ENCODE measurements around the gene HERC6. TPM values are rescaled to one million over a fixed set of nuclear protein-coding genes. Genes with fewer than 3 reads are reported as not detected.

Gene HERC6
- total and polyA plus RNA-seq, 5 donors from 2014 or later, result 21.2 to 37.6 (median 22.4) TPM

DNA sequence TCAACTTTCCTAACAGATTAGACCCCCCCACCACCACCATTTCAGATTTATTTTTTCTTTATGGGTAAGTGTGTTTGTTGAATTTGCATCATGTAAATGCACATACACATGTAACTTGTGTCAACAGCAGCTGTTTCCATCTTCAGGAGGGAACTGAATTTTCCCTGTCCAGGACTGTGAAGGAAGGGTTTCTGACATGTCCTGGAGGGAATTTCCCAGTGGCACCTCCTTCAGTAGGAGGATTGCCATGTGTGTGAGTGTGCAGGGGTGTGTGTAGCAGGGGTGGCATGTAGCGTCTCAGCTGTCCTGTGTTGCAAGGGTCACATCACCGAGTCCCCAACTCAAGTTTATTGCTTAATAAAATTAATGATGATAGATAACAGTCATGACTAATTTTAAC, 19.7 kb downstream of the HERC6 start:
- H3K27me3 ChIP-seq (ENCODE audit: control insufficient read depth, insufficient read depth, low read length), result no peaks in the 10 kb centered on the region
- ATAC-seq (ENCODE audit: low read depth in 2 of 2), result no peak
- no peaks in the 10 kb centered on the region for H3K27me3 Mint-ChIP-seq

DNA sequence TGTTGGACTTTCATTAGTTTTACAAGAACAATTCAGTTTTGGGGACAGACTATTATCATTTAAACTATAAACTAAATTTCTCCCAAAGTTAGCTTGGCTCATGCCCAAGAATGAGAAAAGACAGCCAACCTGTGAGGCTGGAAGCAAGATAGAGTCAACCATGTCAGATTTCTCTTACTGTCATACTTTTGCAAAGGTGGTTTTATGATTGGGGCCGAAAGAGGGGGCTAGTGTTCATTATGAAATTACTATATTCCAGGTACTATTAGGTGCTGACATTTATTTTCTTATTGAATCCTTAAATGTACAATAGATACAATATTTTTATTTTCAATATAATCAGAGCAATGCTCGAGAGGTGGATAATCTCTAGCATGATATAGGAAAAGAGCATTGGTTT, 30.6 kb downstream of the HERC6 start:
- Histone ChIP-seq H3K27me3 (ENCODE audit: control insufficient read depth, insufficient read depth, low read length) (no peaks in the 10 kb centered on the region), H3K9me3 (ENCODE audit: control insufficient read depth in 2 of 2, low read length in 2 of 2) (no peaks in the 10 kb centered on the region), H3K36me3 (ENCODE audit: control insufficient read depth, insufficient read depth, low read length) (peaks cover 63% of the 10 kb centered on the region), H3K4me3 (ENCODE audit: low read depth, low read length) (no peak overlapping the region), H3K27ac (ENCODE audit: insufficient read depth, low read length, poor library complexity, severe bottlenecking) (no peak overlapping the region), H3K4me1 (ENCODE audit: control insufficient read depth, insufficient read depth, low read length, poor library complexity, severe bottlenecking) (no peaks in the 10 kb centered on the region)
- DNase-seq (no peak), ATAC-seq (ENCODE audit: low read depth in 2 of 2) (no peak)
- Mint-ChIP-seq H3K27me3 (no peaks in the 10 kb centered on the region), H3K4me1 (peaks cover 0 to 5% (median 4%) of the 10 kb centered on the region in 4 donors), H3K9me3 (no peaks in the 10 kb centered on the region), H3K36me3 (peaks cover 44% of the 10 kb centered on the region), H3K4me3 (no peak overlapping the region), H3K27ac (no peak overlapping the region)

More for the DNA sequence above, 19.7 kb downstream of the HERC6 start:
- Histone ChIP-seq H3K36me3 (ENCODE audit: control insufficient read depth, insufficient read depth, low read length) (peaks cover 54% of the 10 kb centered on the region), H3K4me3 (ENCODE audit: low read depth, low read length) (no peak overlapping the region), H3K9me3 (ENCODE audit: control insufficient read depth in 2 of 2, low read length in 2 of 2) (no peaks in the 10 kb centered on the region), H3K4me1 (ENCODE audit: control insufficient read depth, insufficient read depth, low read length, poor library complexity, severe bottlenecking) (no peaks in the 10 kb centered on the region), H3K27ac (ENCODE audit: insufficient read depth, low read length, poor library complexity, severe bottlenecking) (no peak overlapping the region)
- H3K9me3 Mint-ChIP-seq, result no peaks in the 10 kb centered on the region
- H3K36me3 Mint-ChIP-seq, result peaks cover 30% of the 10 kb centered on the region
- H3K4me1 Mint-ChIP-seq, result peaks cover 0 to 3% (median under 1%) of the 10 kb centered on the region in 4 donors
- no peak overlapping the region for H3K27ac Mint-ChIP-seq
- DNase-seq, result no peak
- H3K4me3 Mint-ChIP-seq, result no peak overlapping the region

DNA sequence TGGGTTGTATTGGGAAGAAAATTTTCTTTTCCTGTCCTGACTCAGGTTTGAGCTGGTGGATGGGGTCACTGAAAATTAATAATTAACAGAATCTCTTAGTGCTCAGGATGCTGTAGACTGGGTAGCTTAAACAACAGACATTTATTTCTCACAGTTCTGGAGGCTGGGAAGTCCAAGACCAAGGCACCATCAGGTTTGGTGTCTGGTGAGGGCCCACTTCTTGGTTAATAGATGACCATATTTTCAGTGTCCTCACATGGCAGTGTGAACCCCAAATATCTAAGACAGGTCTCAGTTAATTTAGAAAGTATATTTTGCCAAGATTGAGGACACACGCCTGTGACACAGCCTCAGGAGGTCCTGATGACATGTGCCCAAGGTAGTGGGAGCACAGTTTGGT, 31.1 kb downstream of the HERC6 start:
- H3K36me3 Mint-ChIP-seq, result peaks cover 49% of the 10 kb centered on the region
- Histone ChIP-seq H3K4me3 (ENCODE audit: low read depth, low read length) (no peak overlapping the region), H3K27ac (ENCODE audit: insufficient read depth, low read length, poor library complexity, severe bottlenecking) (no peak overlapping the region), H3K4me1 (ENCODE audit: control insufficient read depth, insufficient read depth, low read length, poor library complexity, severe bottlenecking) (no peaks in the 10 kb centered on the region), H3K9me3 (ENCODE audit: control insufficient read depth in 2 of 2, low read length in 2 of 2) (no peaks in the 10 kb centered on the region), H3K36me3 (ENCODE audit: control insufficient read depth, insufficient read depth, low read length) (peaks cover 65% of the 10 kb centered on the region), H3K27me3 (ENCODE audit: control insufficient read depth, insufficient read depth, low read length) (no peaks in the 10 kb centered on the region)
- ATAC-seq (ENCODE audit: low read depth in 2 of 2), result no peak
- no peak for DNase-seq
- no peak overlapping the region for H3K4me3 Mint-ChIP-seq
- H3K27me3 Mint-ChIP-seq, result no peaks in the 10 kb centered on the region
- no peaks in the 10 kb centered on the region for H3K9me3 Mint-ChIP-seq
- H3K4me1 Mint-ChIP-seq, result peaks cover 0 to 5% (median 4%) of the 10 kb centered on the region in 4 donors
- H3K27ac Mint-ChIP-seq, result no peak overlapping the region

DNA sequence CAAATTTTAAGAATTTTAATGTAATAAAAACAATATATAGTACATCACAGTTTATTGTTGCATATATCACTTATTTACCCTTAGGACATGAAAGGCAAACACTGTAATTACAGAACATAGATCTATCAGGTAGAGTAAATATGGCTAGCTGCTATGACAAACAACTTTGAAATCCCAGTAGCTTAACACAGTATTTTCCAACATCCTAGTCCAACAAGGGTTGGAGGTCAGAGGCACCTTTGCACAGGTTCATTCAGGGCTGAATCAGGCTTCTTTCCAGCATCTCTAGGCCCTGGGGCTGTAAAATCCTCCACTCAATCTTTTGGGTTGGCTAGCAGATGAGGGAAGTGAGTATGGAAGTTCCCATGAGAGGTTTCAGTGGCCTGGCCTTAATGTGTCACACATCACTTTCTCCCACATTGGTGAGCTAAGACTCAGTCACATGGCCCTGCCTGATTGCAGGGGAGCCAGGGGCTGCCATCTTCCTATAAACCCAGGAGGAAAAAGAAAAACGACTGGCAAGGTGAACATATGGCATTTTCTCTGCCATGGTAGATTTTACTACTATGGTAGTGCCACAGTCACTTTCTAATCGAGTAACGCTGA, 32.9 kb downstream of the HERC6 start:
- DNase-seq, result no peak
- Mint-ChIP-seq H3K36me3 (peaks cover 54% of the 10 kb centered on the region), H3K4me3 (no peak overlapping the region), H3K27me3 (no peaks in the 10 kb centered on the region), H3K4me1 (peaks cover 0 to 7% (median 2%) of the 10 kb centered on the region in 4 donors), H3K9me3 (peaks cover 0 to 1% (median 0%) of the 10 kb centered on the region in 7 donors), H3K27ac (peak overlapping the region in 1 of 3 donors; percentile 32)
- Histone ChIP-seq H3K36me3 (ENCODE audit: control insufficient read depth, insufficient read depth, low read length) (peaks cover 68% of the 10 kb centered on the region), H3K27ac (ENCODE audit: insufficient read depth, low read length, poor library complexity, severe bottlenecking) (no peak overlapping the region), H3K27me3 (ENCODE audit: control insufficient read depth, insufficient read depth, low read length) (no peaks in the 10 kb centered on the region), H3K9me3 (ENCODE audit: control insufficient read depth in 2 of 2, low read length in 2 of 2) (no peaks in the 10 kb centered on the region), H3K4me1 (ENCODE audit: control insufficient read depth, insufficient read depth, low read length, poor library complexity, severe bottlenecking) (no peaks in the 10 kb centered on the region), H3K4me3 (ENCODE audit: low read depth, low read length) (no peak overlapping the region)
- ATAC-seq (ENCODE audit: low read depth in 2 of 2), result no peak

DNA sequence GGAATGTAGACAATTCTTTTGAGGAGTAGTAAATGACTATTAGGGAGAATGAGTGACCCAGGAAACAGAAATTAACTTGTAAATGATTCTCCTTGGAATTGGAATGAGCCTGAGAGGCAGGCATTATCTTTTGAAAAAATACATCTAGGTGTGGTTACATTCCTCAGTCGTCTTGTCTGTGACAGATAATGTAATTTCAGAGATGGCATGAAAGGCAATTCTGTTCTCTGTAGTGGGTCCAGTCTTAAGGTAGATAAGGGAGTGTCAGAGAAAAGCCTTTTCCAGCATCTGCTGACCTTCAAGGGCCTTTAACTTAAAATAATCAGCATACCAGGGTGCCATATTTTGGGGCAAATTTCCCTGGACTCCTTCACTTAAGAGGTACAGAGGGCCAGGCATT, 35.1 kb downstream of the HERC6 start:
- H3K4me3 Mint-ChIP-seq, result no peak overlapping the region
- Histone ChIP-seq H3K4me1 (ENCODE audit: control insufficient read depth, insufficient read depth, low read length, poor library complexity, severe bottlenecking) (no peaks in the 10 kb centered on the region), H3K36me3 (ENCODE audit: control insufficient read depth, insufficient read depth, low read length) (peaks cover 77% of the 10 kb centered on the region), H3K9me3 (ENCODE audit: control insufficient read depth in 2 of 2, low read length in 2 of 2) (no peaks in the 10 kb centered on the region), H3K27me3 (ENCODE audit: control insufficient read depth, insufficient read depth, low read length) (no peaks in the 10 kb centered on the region), H3K27ac (ENCODE audit: insufficient read depth, low read length, poor library complexity, severe bottlenecking) (no peak overlapping the region), H3K4me3 (ENCODE audit: low read depth, low read length) (no peak overlapping the region)
- ATAC-seq (ENCODE audit: low read depth in 2 of 2) (no peak), DNase-seq (no peak)
- H3K27ac Mint-ChIP-seq, result peak overlapping the region in 1 of 3 donors; percentile 49
- H3K36me3 Mint-ChIP-seq, result peaks cover 49% of the 10 kb centered on the region
- peaks cover 0 to 1% (median 0%) of the 10 kb centered on the region in 7 donors for H3K9me3 Mint-ChIP-seq
- H3K4me1 Mint-ChIP-seq, result peaks cover 0 to 9% (median 2%) of the 10 kb centered on the region in 4 donors
- no peaks in the 10 kb centered on the region for H3K27me3 Mint-ChIP-seq

DNA sequence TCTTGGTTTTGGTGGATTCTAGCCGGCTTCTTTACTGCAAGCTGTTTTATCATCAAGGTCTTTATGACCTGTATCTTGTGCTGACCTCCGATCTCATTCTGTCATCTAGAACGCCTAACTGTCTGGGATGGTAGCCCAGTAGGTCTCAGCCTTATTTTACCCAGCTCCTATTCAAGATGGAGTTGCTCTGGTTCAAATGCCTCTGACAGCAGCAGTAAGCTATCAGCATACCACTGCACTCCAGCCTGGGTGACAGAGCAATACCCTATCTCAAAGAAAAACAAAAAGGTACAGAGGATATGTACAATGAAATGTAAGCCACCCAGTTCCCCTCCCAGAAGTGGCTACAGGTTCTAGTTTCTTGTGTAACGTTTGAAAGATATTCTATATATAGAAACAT, 36.1 kb downstream of the HERC6 start:
- H3K27ac Mint-ChIP-seq, result peak overlapping the region in 2 of 3 donors; percentile 38
- ATAC-seq (ENCODE audit: low read depth in 2 of 2), result no peak
- H3K4me3 Mint-ChIP-seq, result no peak overlapping the region
- Histone ChIP-seq H3K27me3 (ENCODE audit: control insufficient read depth, insufficient read depth, low read length) (no peaks in the 10 kb centered on the region), H3K27ac (ENCODE audit: insufficient read depth, low read length, poor library complexity, severe bottlenecking) (no peak overlapping the region), H3K4me1 (ENCODE audit: control insufficient read depth, insufficient read depth, low read length, poor library complexity, severe bottlenecking) (no peaks in the 10 kb centered on the region), H3K9me3 (ENCODE audit: control insufficient read depth in 2 of 2, low read length in 2 of 2) (no peaks in the 10 kb centered on the region), H3K36me3 (ENCODE audit: control insufficient read depth, insufficient read depth, low read length) (peaks cover 73% of the 10 kb centered on the region), H3K4me3 (ENCODE audit: low read depth, low read length) (no peak overlapping the region)
- H3K36me3 Mint-ChIP-seq, result peaks cover 52% of the 10 kb centered on the region
- no peaks in the 10 kb centered on the region for H3K27me3 Mint-ChIP-seq
- peaks cover 0 to 13% (median 3%) of the 10 kb centered on the region in 4 donors for H3K4me1 Mint-ChIP-seq
- H3K9me3 Mint-ChIP-seq, result peaks cover 0 to 1% (median 0%) of the 10 kb centered on the region in 7 donors
- no peak for DNase-seq

DNA sequence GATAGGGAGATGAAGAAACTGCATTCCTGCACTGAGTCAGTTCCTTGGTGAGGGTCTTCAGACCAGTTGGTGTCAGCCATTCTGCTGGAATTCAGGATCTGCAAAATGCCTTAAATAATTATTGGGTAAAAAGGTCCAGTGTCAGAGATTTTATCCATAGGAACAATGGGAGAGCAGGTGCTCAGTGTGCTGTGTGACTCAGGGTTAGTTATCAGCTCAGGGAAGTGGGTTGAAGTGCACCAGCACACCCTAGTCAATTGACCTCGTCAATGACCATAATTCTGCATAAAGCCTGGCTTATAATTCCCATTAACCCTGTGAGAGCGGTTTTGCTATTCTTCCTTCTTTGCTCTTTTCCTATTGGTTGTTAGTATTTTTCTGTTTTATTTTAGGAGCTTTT, 37.3 kb downstream of the HERC6 start:
- H3K27ac ChIP-seq (ENCODE audit: insufficient read depth, low read length, poor library complexity, severe bottlenecking), result no peak overlapping the region
- H3K4me1 ChIP-seq (ENCODE audit: control insufficient read depth, insufficient read depth, low read length, poor library complexity, severe bottlenecking), result no peaks in the 10 kb centered on the region
- Mint-ChIP-seq H3K4me1 (peaks cover 0 to 13% (median 4%) of the 10 kb centered on the region in 4 donors), H3K27me3 (no peaks in the 10 kb centered on the region), H3K36me3 (peaks cover 55% of the 10 kb centered on the region), H3K9me3 (peaks cover 0 to 1% (median 0%) of the 10 kb centered on the region in 7 donors), H3K27ac (no peak overlapping the region), H3K4me3 (no peak overlapping the region)
- no peak for ATAC-seq (ENCODE audit: low read depth in 2 of 2)
- DNase-seq, result no peak
- H3K36me3 ChIP-seq (ENCODE audit: control insufficient read depth, insufficient read depth, low read length), result peaks cover 69% of the 10 kb centered on the region
- no peaks in the 10 kb centered on the region for H3K9me3 ChIP-seq (ENCODE audit: control insufficient read depth in 2 of 2, low read length in 2 of 2)
- H3K27me3 ChIP-seq (ENCODE audit: control insufficient read depth, insufficient read depth, low read length), result no peaks in the 10 kb centered on the region
- no peak overlapping the region for H3K4me3 ChIP-seq (ENCODE audit: low read depth, low read length)

DNA sequence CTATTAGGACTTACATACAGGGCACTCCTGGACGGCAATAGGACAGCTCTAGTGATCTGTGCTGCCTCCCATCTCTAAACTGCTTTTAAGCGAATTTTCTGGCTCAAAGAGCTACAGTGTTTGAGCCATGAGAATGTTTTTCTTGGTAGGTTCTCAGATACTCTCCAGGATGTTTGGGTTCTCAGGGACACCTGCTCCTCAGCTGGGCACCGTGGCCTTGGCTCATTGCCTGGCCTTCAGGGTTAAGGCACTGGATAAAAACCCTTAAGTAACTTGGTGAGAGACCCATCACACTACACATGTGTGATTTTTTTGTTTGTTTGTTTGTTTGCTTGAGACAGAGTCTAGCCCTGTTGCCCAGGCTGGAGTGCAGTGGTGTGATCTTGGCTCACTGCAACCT, 39.8 kb downstream of the HERC6 start:
- H3K4me1 ChIP-seq (ENCODE audit: control insufficient read depth, insufficient read depth, low read length, poor library complexity, severe bottlenecking), result no peaks in the 10 kb centered on the region
- Mint-ChIP-seq H3K27me3 (no peaks in the 10 kb centered on the region), H3K4me3 (no peak overlapping the region), H3K9me3 (peaks cover 0 to 1% (median 0%) of the 10 kb centered on the region in 7 donors), H3K27ac (peak overlapping the region in 1 of 3 donors; percentile 35), H3K4me1 (peaks cover 0 to 10% (median 5%) of the 10 kb centered on the region in 4 donors), H3K36me3 (peaks cover 50% of the 10 kb centered on the region)
- DNase-seq (no peak), ATAC-seq (ENCODE audit: low read depth in 2 of 2) (no peak)
- H3K27ac ChIP-seq (ENCODE audit: insufficient read depth, low read length, poor library complexity, severe bottlenecking), result no peak overlapping the region
- no peak overlapping the region for H3K4me3 ChIP-seq (ENCODE audit: low read depth, low read length)
- H3K36me3 ChIP-seq (ENCODE audit: control insufficient read depth, insufficient read depth, low read length), result peaks cover 51% of the 10 kb centered on the region
- H3K9me3 ChIP-seq (ENCODE audit: control insufficient read depth in 2 of 2, low read length in 2 of 2), result no peaks in the 10 kb centered on the region
- no peaks in the 10 kb centered on the region for H3K27me3 ChIP-seq (ENCODE audit: control insufficient read depth, insufficient read depth, low read length)
